GOT3 (cell line): ENCODE data around the gene SOX6.

Experiments
- DNase-seq: peaks from one replicate; lab custom pipeline; 2025; ENCODE audit warnings: mixed read lengths; lab: John Stamatoyannopoulos, UW

The SOX6 gene

GRCh38 chr11:16317712-16318111 lies 38.6 kb downstream of the SOX6 start:
- DNase-seq = no peak

GRCh38 chr11:16313846-16314245 lies 42.5 kb downstream of the SOX6 start:
- DNase-seq = no peak

GRCh38 chr11:16312233-16312765 lies 44.0 kb downstream of the SOX6 start:
- DNase-seq = no peak

- DNase-seq = no peak
Observed at GRCh38 chr11:16311831-16312230, 44.5 kb downstream of the SOX6 start.

GRCh38 chr11:16310943-16311342 lies 45.4 kb downstream of the SOX6 start:
- no peak for DNase-seq

GRCh38 chr11:16309226-16309625 lies 47.1 kb downstream of the SOX6 start:
- DNase-seq = no peak

- DNase-seq = no peak
Observed at GRCh38 chr11:16301462-16301861, 54.9 kb downstream of the SOX6 start.

- DNase-seq = no peak
Observed at GRCh38 chr11:16299884-16300782, 56.2 kb downstream of the SOX6 start.

- DNase-seq = no peak
Observed at GRCh38 chr11:16299390-16299789, 57.0 kb downstream of the SOX6 start.

- DNase-seq = no peak
Observed at GRCh38 chr11:16297332-16297731, 59.0 kb downstream of the SOX6 start.

- DNase-seq = no peak
Observed at GRCh38 chr11:16296273-16296672, 60.1 kb downstream of the SOX6 start.

- DNase-seq = no peak
Observed at GRCh38 chr11:16295592-16295991, 60.8 kb downstream of the SOX6 start.

GRCh38 chr11:16293204-16293681 lies 63.1 kb downstream of the SOX6 start:
- no peak for DNase-seq

- DNase-seq = no peak
Observed at GRCh38 chr11:16292167-16292859, 64.0 kb downstream of the SOX6 start.

GRCh38 chr11:16291729-16292128 lies 64.6 kb downstream of the SOX6 start:
- no peak for DNase-seq

GRCh38 chr11:16289541-16289940 lies 66.8 kb downstream of the SOX6 start:
- DNase-seq = no peak

- no peak for DNase-seq
Observed at GRCh38 chr11:16287630-16288280, 68.6 kb downstream of the SOX6 start.

- no peak for DNase-seq
Observed at GRCh38 chr11:16286095-16286494, 70.3 kb downstream of the SOX6 start.

- no peak for DNase-seq
Observed at GRCh38 chr11:16280256-16280682, 76.1 kb downstream of the SOX6 start.

GRCh38 chr11:16279524-16279923 lies 76.8 kb downstream of the SOX6 start:
- DNase-seq = no peak

GRCh38 chr11:16278979-16279378 lies 77.4 kb downstream of the SOX6 start:
- DNase-seq = no peak

GRCh38 chr11:16278273-16278672 lies 78.1 kb downstream of the SOX6 start:
- DNase-seq = no peak
